Fibroblast of lung (primary cell): ENCODE results near the gene FCER2. TPM values are rescaled to one million over a fixed set of nuclear protein-coding genes. Genes with fewer than 3 reads are reported as not detected.

ENCODE experiments used
- DNase-seq, 2 donors: peaks; one replicate each; pipeline versions ENCODE4 v3.0.0 to v3.0.0-alpha.2; 2010; ENCODE audit warnings: low read depth in 2 of 2
- H2AFZ ChIP-seq: 2 replicates; pipeline ENCODE4 v1.5.1; 2012; ENCODE audit warnings: low read length, control low read depth, inconsistent platforms
- H3K27ac ChIP-seq: 2 replicates; pipeline ENCODE4 v1.5.1; 2011; ENCODE audit warnings: low read length, control low read depth; ENCODE audit not compliant: insufficient read depth
- H3K27me3 ChIP-seq: 2 replicates; pipeline ENCODE4 v1.5.1; 2011; ENCODE audit warnings: mild to moderate bottlenecking, low read length; ENCODE audit not compliant: control insufficient read depth, insufficient read depth
- H3K36me3 ChIP-seq: 2 replicates; pipeline ENCODE4 v1.5.1; 2011; ENCODE audit warnings: low read length; ENCODE audit not compliant: control insufficient read depth, insufficient read depth
- H3K4me1 ChIP-seq: 2 replicates; pipeline ENCODE4 v1.5.1; 2011; ENCODE audit warnings: low read length; ENCODE audit not compliant: control insufficient read depth, insufficient read depth; ENCODE audit errors: extremely low read depth
- H3K4me2 ChIP-seq: 2 replicates; pipeline ENCODE4 v1.5.1; 2011; ENCODE audit warnings: low read length, control low read depth; ENCODE audit not compliant: insufficient read depth; ENCODE audit errors: extremely low read depth
- H3K4me3 ChIP-seq, 4 experiments: fragments of 200-600 bp in 1 of 4; sonication (generic) in 1 of 4; replicated peaks in 1 of 4; 2 replicates each; pipeline ENCODE4 v1.5.1; 2011 to 2016; ENCODE audit warnings: low read length in 4 of 4, low read depth in 3 of 4, mild to moderate bottlenecking in 3 of 4, control low read depth in 2 of 4, inconsistent platforms in 1 of 4, mixed read lengths in 1 of 4; ENCODE audit not compliant: insufficient read depth in 1 of 4; ENCODE audit errors: control extremely low read depth in 1 of 4
- H3K79me2 ChIP-seq: 2 replicates; pipeline ENCODE4 v1.5.1; 2012; ENCODE audit warnings: mild to moderate bottlenecking, low read length, inconsistent platforms; ENCODE audit not compliant: control insufficient read depth, insufficient read depth
- H3K9ac ChIP-seq: 2 replicates; pipeline ENCODE4 v1.5.1; 2011; ENCODE audit warnings: mild to moderate bottlenecking, low read length, control low read depth; ENCODE audit not compliant: insufficient read depth
- H3K9me3 ChIP-seq: 2 replicates; pipeline ENCODE4 v1.5.1; 2012; ENCODE audit warnings: low read depth, low read length; ENCODE audit not compliant: control insufficient read depth, insufficient read depth
- H4K20me1 ChIP-seq: 2 replicates; pipeline ENCODE4 v1.5.1; 2011; ENCODE audit warnings: low read length; ENCODE audit not compliant: control insufficient read depth, insufficient read depth; ENCODE audit errors: extremely low read depth
- CTCF ChIP-seq, 2 donors: IDR thresholded peaks in 1 of 2; conservative IDR thresholded peaks in 1 of 2; 1 replicate in 1 of 2; 2 replicates in 1 of 2; pipeline ENCODE4 v1.5.1; 2011 to 2012; ENCODE audit warnings: low read length in 2 of 2, control low read depth in 1 of 2, inconsistent platforms in 1 of 2, low read depth in 1 of 2, mild to moderate bottlenecking in 1 of 2
- EZH2 ChIP-seq: IDR thresholded peaks from 2 replicates; pipeline ENCODE4 v1.5.1; 2012; ENCODE audit warnings: low read length, control low read depth, mild to moderate bottlenecking; ENCODE audit errors: missing control alignments
- polyA plus RNA-seq, 2 donors: library from polyadenylated mRNA; depleted of rRNA in 1 of 2; stranded (reverse) in 1 of 2; unstranded in 1 of 2; fragments of >200 nt; gene quantifications; 2 replicates each; pipeline ENCODE4 v1.2.1, GENCODE V29; 2011 to 2012; ENCODE audit warnings: missing spikeins in 1 of 2
- total RNA-seq: library from RNA; depleted of rRNA; stranded (reverse); fragments of >200 nt; gene quantifications from 2 replicates; pipeline ENCODE4 v1.2.1, GENCODE V29; 2014

The FCER2 gene
- total and polyA plus RNA-seq, 2 donors (not counting 1 experiment from before 2014, with no cell fraction given): not detected

GRCh38 chr19:7733376-7733775 lies 31.4 kb upstream of the FCER2 start:
- Histone ChIP-seq H3K4me3 (no peak overlapping the region), H3K9me3 (no peaks in the 10 kb centered on the region)
- no peak for TF ChIP-seq CTCF (conservative IDR thresholded peaks at IDR 0.05 in 1 of 2, IDR thresholded peaks at IDR 0.05 in 1 of 2; ENCODE audit: low read depth in 1 of 2, low read length in 2 of 2)
- no peak for TF ChIP-seq EZH2

GRCh38 chr19:7732045-7732444 lies 30.1 kb upstream of the FCER2 start, which contains the start of gene CLEC4G:
CLEC4G (minus strand) TSS chr19:7732110; CDS start chr19:7732102, 8 bp downstream.
- Histone ChIP-seq H3K36me3 (no peaks in the 10 kb centered on the region), H3K9ac (no peak within 1 kb of the TSS), H3K9me3 (no peaks in the 10 kb centered on the region), H2AFZ (no peak within 1 kb of the TSS), H3K27ac (no peak within 1 kb of the TSS), H3K79me2 (no peaks in the 10 kb centered on the region), H3K4me3 (no peak within 1 kb of the TSS), H4K20me1 (no peaks in the 10 kb centered on the region), H3K27me3 (peaks cover 3% of the 10 kb centered on the region), H3K4me1 (no peaks in the 10 kb centered on the region), H3K4me2 (no peak within 1 kb of the TSS)
- DNase-seq: no peak
- no peak for TF ChIP-seq EZH2
- TF ChIP-seq CTCF (conservative IDR thresholded peaks at IDR 0.05 in 1 of 2, IDR thresholded peaks at IDR 0.05 in 1 of 2; ENCODE audit: low read depth in 1 of 2, low read length in 2 of 2): no peak

More at GRCh38 chr19:7733376-7733775, 31.4 kb upstream of the FCER2 start:
- no peak for DNase-seq
- no peaks in the 10 kb centered on the region for H3K36me3 ChIP-seq
- no peak overlapping the region for H2AFZ ChIP-seq
- peaks cover 3% of the 10 kb centered on the region for H3K27me3 ChIP-seq
- no peak overlapping the region for H3K9ac ChIP-seq
- no peak overlapping the region for H3K4me2 ChIP-seq
- no peaks in the 10 kb centered on the region for H3K79me2 ChIP-seq
- no peaks in the 10 kb centered on the region for H3K4me1 ChIP-seq
- H3K27ac ChIP-seq: no peak overlapping the region
- no peaks in the 10 kb centered on the region for H4K20me1 ChIP-seq

- no peak for DNase-seq
- Histone ChIP-seq H3K9me3 (no peaks in the 10 kb centered on the region), H3K79me2 (no peaks in the 10 kb centered on the region), H3K4me3 (no peak overlapping the region), H3K27me3 (peaks cover 3% of the 10 kb centered on the region), H3K4me2 (no peak overlapping the region), H4K20me1 (no peaks in the 10 kb centered on the region), H3K36me3 (no peaks in the 10 kb centered on the region), H2AFZ (no peak overlapping the region), H3K9ac (no peak overlapping the region), H3K27ac (no peak overlapping the region), H3K4me1 (no peaks in the 10 kb centered on the region)
- TF ChIP-seq CTCF (conservative IDR thresholded peaks at IDR 0.05 in 1 of 2, IDR thresholded peaks at IDR 0.05 in 1 of 2; ENCODE audit: low read depth in 1 of 2, low read length in 2 of 2): no peak
- TF ChIP-seq EZH2: no peak
These were observed 29.7 kb upstream of the FCER2 start for GRCh38 chr19:7731615-7732014.
